ENCODE measurements around the gene OGG1. TPM values are rescaled to one million over a fixed set of nuclear protein-coding genes. Genes with fewer than 3 reads are reported as not detected.

OGG1 gene
- polyA plus RNA-seq, 1 donor from 2014 or later = 34.4 TPM

- H3K9me2 ChIP-seq (ENCODE audit: insufficient read depth, low read length) = no peaks in the 10 kb centered on the region
- no peak overlapping the region for H3K4me3 ChIP-seq (ENCODE audit: low read length)
- TF ChIP-seq EZH2 (IDR thresholded peaks at IDR 0.05; ENCODE audit: borderline replicate concordance, insufficient read depth, low read length, poor library complexity, severe bottlenecking) (no peak), RAD21 (conservative IDR thresholded peaks at IDR 0.05) (no peak), EP300 (conservative IDR thresholded peaks at IDR 0.05; ENCODE audit: poor library complexity, severe bottlenecking) (no peak), SMC3 (conservative IDR thresholded peaks at IDR 0.05; ENCODE audit: poor library complexity) (no peak), CTCF (IDR thresholded peaks at IDR 0.05; ENCODE audit: poor library complexity, severe bottlenecking) (no peak), TAF1 (IDR thresholded peaks at IDR 0.05; ENCODE audit: low read depth) (no peak), REST (IDR thresholded peaks at IDR 0.05; ENCODE audit: borderline replicate concordance) (no peak), POLR2AphosphoS5 (IDR thresholded peaks at IDR 0.05) (no peak), MXI1 (conservative IDR thresholded peaks at IDR 0.05; ENCODE audit: poor library complexity, severe bottlenecking) (no peak)
- H3K9ac ChIP-seq (ENCODE audit: low read length) = no peak overlapping the region
- H3K4me2 ChIP-seq (ENCODE audit: low read length) = no peak overlapping the region
- no peak overlapping the region for H3K27ac ChIP-seq (ENCODE audit: low read length)
- no peak overlapping the region for H2AFZ ChIP-seq (ENCODE audit: low read depth, low read length)
- peaks cover 26% of the 10 kb centered on the region for H3K79me2 ChIP-seq (replicated peaks; ENCODE audit: insufficient read depth, low read length)
- no peaks in the 10 kb centered on the region for H3K36me3 ChIP-seq (ENCODE audit: insufficient read depth, low read length)
- H4K20me1 ChIP-seq (ENCODE audit: insufficient read depth) = no peaks in the 10 kb centered on the region
- no peaks in the 10 kb centered on the region for H3F3A ChIP-seq (ENCODE audit: insufficient read depth, low read length, poor library complexity, severe bottlenecking)
- H3K27me3 ChIP-seq (ENCODE audit: insufficient read depth, low read depth, low read length) = no peaks in the 10 kb centered on the region
- no peaks in the 10 kb centered on the region for H3K9me3 ChIP-seq (ENCODE audit: low read length)
Measured at GRCh38 chr3:9797196-9797945, 47.6 kb downstream of the OGG1 start.

GRCh38 chr3:9800529-9800928 lies 50.8 kb downstream of the OGG1 start:
- H3K27me3 ChIP-seq (ENCODE audit: insufficient read depth, low read depth, low read length) = no peaks in the 10 kb centered on the region
- H3K36me3 ChIP-seq (ENCODE audit: insufficient read depth, low read length) = no peaks in the 10 kb centered on the region
- H3K79me2 ChIP-seq (replicated peaks; ENCODE audit: insufficient read depth, low read length) = peaks cover under 1% of the 10 kb centered on the region

More at GRCh38 chr3:9800529-9800928, 50.8 kb downstream of the OGG1 start:
- no peak for TF ChIP-seq TAF1 (IDR thresholded peaks at IDR 0.05; ENCODE audit: low read depth)
- TF ChIP-seq CTCF (IDR thresholded peaks at IDR 0.05; ENCODE audit: poor library complexity, severe bottlenecking) = peak; percentile 20
- Histone ChIP-seq H3K9ac (ENCODE audit: low read length) (no peak overlapping the region), H3K4me2 (ENCODE audit: low read length) (no peak overlapping the region), H2AFZ (ENCODE audit: low read depth, low read length) (no peak overlapping the region), H3K9me2 (ENCODE audit: insufficient read depth, low read length) (no peaks in the 10 kb centered on the region), H3K9me3 (ENCODE audit: low read length) (no peaks in the 10 kb centered on the region), H3K4me3 (ENCODE audit: low read length) (no peak overlapping the region), H3K27ac (ENCODE audit: low read length) (no peak overlapping the region), H3F3A (ENCODE audit: insufficient read depth, low read length, poor library complexity, severe bottlenecking) (no peaks in the 10 kb centered on the region), H4K20me1 (ENCODE audit: insufficient read depth) (no peaks in the 10 kb centered on the region)
